Measurements from ENCODE around the gene TMPRSS11B.

DNA sequence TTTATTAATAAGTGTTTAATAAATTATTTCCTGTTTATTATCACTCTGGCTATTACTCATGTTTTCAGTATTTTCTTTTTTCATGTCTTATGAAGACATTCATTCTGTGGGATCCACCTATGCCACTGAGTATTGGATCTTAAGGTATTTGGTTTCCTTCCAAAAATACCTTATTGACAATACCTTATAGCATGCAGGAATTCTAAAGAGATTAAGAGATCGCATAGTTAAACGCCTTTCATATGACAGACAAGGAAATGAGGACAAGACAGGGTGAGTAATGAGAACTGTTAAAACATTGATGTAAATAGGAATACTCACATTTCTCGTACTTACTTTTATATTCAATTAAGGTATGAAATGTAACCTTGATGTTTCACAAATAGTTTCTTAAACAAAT is 38.2 kb upstream of the TMPRSS11B start:
- TF ChIP-seq JUND (CRISPR knock-in tag; IDR thresholded peaks at IDR 0.05) (no peak), EZH2 (conservative IDR thresholded peaks at IDR 0.05; ENCODE audit: low read depth, low read length) (no peak), MED1 (CRISPR knock-in tag; IDR thresholded peaks at IDR 0.05) (no peak), GABPA (IDR thresholded peaks at IDR 0.05; ENCODE audit: low read depth, low read length) (no peak), GABPA (CRISPR knock-in tag; IDR thresholded peaks at IDR 0.05; ENCODE audit: low read depth) (no peak), SRF (IDR thresholded peaks at IDR 0.05; ENCODE audit: low read depth, low read length) (no peak), SIN3A (IDR thresholded peaks at IDR 0.05; ENCODE audit: borderline replicate concordance, low read depth, low read length) (no peak)
- TF ChIP-seq, protein P1, sequence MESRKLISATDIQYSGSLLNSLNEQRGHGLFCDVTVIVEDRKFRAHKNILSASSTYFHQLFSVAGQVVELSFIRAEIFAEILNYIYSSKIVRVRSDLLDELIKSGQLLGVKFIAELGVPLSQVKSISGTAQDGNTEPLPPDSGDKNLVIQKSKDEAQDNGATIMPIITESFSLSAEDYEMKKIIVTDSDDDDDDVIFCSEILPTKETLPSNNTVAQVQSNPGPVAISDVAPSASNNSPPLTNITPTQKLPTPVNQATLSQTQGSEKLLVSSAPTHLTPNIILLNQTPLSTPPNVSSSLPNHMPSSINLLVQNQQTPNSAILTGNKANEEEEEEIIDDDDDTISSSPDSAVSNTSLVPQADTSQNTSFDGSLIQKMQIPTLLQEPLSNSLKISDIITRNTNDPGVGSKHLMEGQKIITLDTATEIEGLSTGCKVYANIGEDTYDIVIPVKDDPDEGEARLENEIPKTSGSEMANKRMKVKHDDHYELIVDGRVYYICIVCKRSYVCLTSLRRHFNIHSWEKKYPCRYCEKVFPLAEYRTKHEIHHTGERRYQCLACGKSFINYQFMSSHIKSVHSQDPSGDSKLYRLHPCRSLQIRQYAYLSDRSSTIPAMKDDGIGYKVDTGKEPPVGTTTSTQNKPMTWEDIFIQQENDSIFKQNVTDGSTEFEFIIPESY (CRISPR knock-in tag; IDR thresholded peaks at IDR 0.05), result no peak
- TF ChIP-seq, protein P2, sequence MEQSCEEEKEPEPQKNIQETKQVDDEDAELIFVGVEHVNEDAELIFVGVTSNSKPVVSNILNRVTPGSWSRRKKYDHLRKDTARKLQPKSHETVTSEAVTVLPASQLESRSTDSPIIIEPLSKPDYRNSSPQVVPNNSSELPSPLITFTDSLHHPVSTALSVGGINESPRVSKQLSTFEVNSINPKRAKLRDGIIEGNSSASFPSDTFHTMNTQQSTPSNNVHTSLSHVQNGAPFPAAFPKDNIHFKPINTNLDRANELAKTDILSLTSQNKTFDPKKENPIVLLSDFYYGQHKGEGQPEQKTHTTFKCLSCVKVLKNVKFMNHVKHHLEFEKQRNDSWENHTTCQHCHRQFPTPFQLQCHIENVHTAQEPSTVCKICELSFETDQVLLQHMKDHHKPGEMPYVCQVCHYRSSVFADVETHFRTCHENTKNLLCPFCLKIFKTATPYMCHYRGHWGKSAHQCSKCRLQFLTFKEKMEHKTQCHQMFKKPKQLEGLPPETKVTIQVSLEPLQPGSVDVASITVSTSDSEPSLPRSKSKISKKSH (CRISPR knock-in tag; IDR thresholded peaks at IDR 0.05; ENCODE audit: borderline replicate concordance), result no peak
- TF ChIP-seq, protein P3, sequence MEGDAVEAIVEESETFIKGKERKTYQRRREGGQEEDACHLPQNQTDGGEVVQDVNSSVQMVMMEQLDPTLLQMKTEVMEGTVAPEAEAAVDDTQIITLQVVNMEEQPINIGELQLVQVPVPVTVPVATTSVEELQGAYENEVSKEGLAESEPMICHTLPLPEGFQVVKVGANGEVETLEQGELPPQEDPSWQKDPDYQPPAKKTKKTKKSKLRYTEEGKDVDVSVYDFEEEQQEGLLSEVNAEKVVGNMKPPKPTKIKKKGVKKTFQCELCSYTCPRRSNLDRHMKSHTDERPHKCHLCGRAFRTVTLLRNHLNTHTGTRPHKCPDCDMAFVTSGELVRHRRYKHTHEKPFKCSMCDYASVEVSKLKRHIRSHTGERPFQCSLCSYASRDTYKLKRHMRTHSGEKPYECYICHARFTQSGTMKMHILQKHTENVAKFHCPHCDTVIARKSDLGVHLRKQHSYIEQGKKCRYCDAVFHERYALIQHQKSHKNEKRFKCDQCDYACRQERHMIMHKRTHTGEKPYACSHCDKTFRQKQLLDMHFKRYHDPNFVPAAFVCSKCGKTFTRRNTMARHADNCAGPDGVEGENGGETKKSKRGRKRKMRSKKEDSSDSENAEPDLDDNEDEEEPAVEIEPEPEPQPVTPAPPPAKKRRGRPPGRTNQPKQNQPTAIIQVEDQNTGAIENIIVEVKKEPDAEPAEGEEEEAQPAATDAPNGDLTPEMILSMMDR (CRISPR knock-in tag; IDR thresholded peaks at IDR 0.05), result no peak
